ENCODE measurements around the gene STX7. TPM values are rescaled to one million over a fixed set of nuclear protein-coding genes. Genes with fewer than 3 reads are reported as not detected.
"Not testable (repeated sequence)": the region's sequence is repeated elsewhere in the genome, so short reads cannot be mapped to it uniquely, and the experiment has no call there.

STX7 gene, protein sequence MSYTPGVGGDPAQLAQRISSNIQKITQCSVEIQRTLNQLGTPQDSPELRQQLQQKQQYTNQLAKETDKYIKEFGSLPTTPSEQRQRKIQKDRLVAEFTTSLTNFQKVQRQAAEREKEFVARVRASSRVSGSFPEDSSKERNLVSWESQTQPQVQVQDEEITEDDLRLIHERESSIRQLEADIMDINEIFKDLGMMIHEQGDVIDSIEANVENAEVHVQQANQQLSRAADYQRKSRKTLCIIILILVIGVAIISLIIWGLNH
- 97.2 TPM for total RNA-seq
- long read RNA-seq, full-length matches to known transcripts: 104 of 144 reads
- long read RNA-seq, partial matches to known transcripts: 11 of 144 reads
- long read RNA-seq, other reads (novel, unspliced or antisense): 29 of 144 reads

GRCh38 chr6:132512638-132513632 lies at the start of gene STX7:
Gene STX7 (minus strand): TSS chr6:132513116. CDS start chr6:132503530, 9,586 bp downstream.
- Histone ChIP-seq H3K27ac (peak within 1 kb of the TSS; percentile 91), H3K27me3 (ENCODE audit: low read depth) (no peaks in the 10 kb centered on the region), H3K9me3 (no peaks in the 10 kb centered on the region), H3K4me1 (peaks cover 48% of the 10 kb centered on the region), H3K36me3 (peaks cover 6% of the 10 kb centered on the region), H3K4me3 (peak within 1 kb of the TSS; percentile 92)
- intact Hi-C loops (cut with DNase I): no loop called here
- ATAC-seq (peak; percentile 97 to 98), DNase-seq (peak; percentile 93)
- no peak for TF ChIP-seq CTCF (IDR thresholded peaks at IDR 0.05)

- intact Hi-C loops (cut with DNase I); H3K27ac ChIP-seq; H3K36me3 ChIP-seq; DNase-seq; H3K27me3 ChIP-seq (ENCODE audit: low read depth); H3K4me1 ChIP-seq; ATAC-seq; H3K4me3 ChIP-seq; H3K9me3 ChIP-seq: not testable (repeated sequence)
These were observed 47.2 kb upstream of the STX7 start for GRCh38 chr6:132560087-132560486.

- Histone ChIP-seq H3K4me3 (no peak within 1 kb of the TSS), H3K27ac (no peak within 1 kb of the TSS), H3K4me1 (no peaks in the 10 kb centered on the region), H3K36me3 (no peaks in the 10 kb centered on the region), H3K27me3 (ENCODE audit: low read depth) (no peaks in the 10 kb centered on the region), H3K9me3 (no peaks in the 10 kb centered on the region)
- DNase-seq (no peak), ATAC-seq (no peak)
- intact Hi-C loops (cut with DNase I): no loop called here
- TF ChIP-seq CTCF (IDR thresholded peaks at IDR 0.05): no peak
These were observed 39.5 kb upstream of the STX7 start, which contains the start of gene TAAR8 for GRCh38 chr6:132552372-132552771. Gene TAAR8 (plus strand): TSS chr6:132552672. CDS start chr6:132552693, 21 bp downstream.

- no peaks in the 10 kb centered on the region for H3K4me1 ChIP-seq
- H3K36me3 ChIP-seq: no peaks in the 10 kb centered on the region
- intact Hi-C loops (cut with DNase I): no loop called here
- no peak for TF ChIP-seq CTCF (IDR thresholded peaks at IDR 0.05)
- no peak overlapping the region for H3K27ac ChIP-seq
- ATAC-seq (no peak), DNase-seq (no peak)
- H3K9me3 ChIP-seq: no peaks in the 10 kb centered on the region
- no peaks in the 10 kb centered on the region for H3K27me3 ChIP-seq (ENCODE audit: low read depth)
- H3K4me3 ChIP-seq: no peak overlapping the region
These were observed 38.3 kb upstream of the STX7 start for GRCh38 chr6:132551214-132551613.

GRCh38 chr6:132548746-132549463 lies 36.0 kb upstream of the STX7 start:
- DNase-seq (no peak), ATAC-seq (no peak)
- TF ChIP-seq CTCF (IDR thresholded peaks at IDR 0.05): no peak

More at GRCh38 chr6:132548746-132549463, 36.0 kb upstream of the STX7 start:
- H3K9me3 ChIP-seq: no peaks in the 10 kb centered on the region
- H3K4me3 ChIP-seq: no peak overlapping the region
- no peaks in the 10 kb centered on the region for H3K27me3 ChIP-seq (ENCODE audit: low read depth)
- H3K4me1 ChIP-seq: no peaks in the 10 kb centered on the region
- intact Hi-C loops (cut with DNase I): no loop called here
- H3K36me3 ChIP-seq: no peaks in the 10 kb centered on the region
- no peak overlapping the region for H3K27ac ChIP-seq
